Testis (tissue), 3 donors: Measurements from ENCODE around the gene ARSA. TPM values are rescaled to one million over a fixed set of nuclear protein-coding genes. Genes with fewer than 3 reads are reported as not detected.

Source experiments
- DNase-seq: peaks from one replicate; pipeline ENCODE4 v3.0.0-alpha.2; 2019
- H3K27ac ChIP-seq, 2 donors: fragments of 200-600 bp; sonication (generic); one replicate each; pipeline ENCODE4 v1.5.1; 2019
- H3K27me3 ChIP-seq: fragments of 200-600 bp; sonication (generic); one replicate; pipeline ENCODE4 v1.5.1; 2019
- H3K36me3 ChIP-seq: fragments of 200-600 bp; sonication (generic); one replicate; pipeline ENCODE4 v1.5.1; 2017; ENCODE audit warnings: low read depth; ENCODE audit errors: missing control alignments
- H3K4me1 ChIP-seq: fragments of 200-600 bp; sonication (generic); one replicate; pipeline ENCODE4 v1.5.1; 2019
- H3K4me3 ChIP-seq, 2 donors: fragments of 200-600 bp; sonication (generic); one replicate each; pipeline ENCODE4 v1.5.1; 2017 to 2019
- H3K9me3 ChIP-seq: fragments of 200-600 bp; sonication (generic); one replicate; pipeline ENCODE4 v1.5.1; 2017
- POLR2A ChIP-seq: fragments of 450-650 bp; IDR thresholded peaks from one replicate; pipeline ENCODE4 v1.6.1; 2017; ENCODE audit warnings: antibody characterized with exemption, mild to moderate bottlenecking, moderate library complexity
- WGBS, 2 donors: methylation state at CpG; one replicate each; pipeline ENCODE4 v1.1.5; 2018; 5-methylcytosine and 5-hydroxymethylcytosine counted together
- intact Hi-C: fragments of 100-400 bp; cut with DNase I; formaldehyde crosslinking; loops from one replicate; pipeline ENCODE4 v1.15.1; 2023; ENCODE audit warnings: low total_unique reads
- polyA plus RNA-seq: library from polyadenylated mRNA; stranded (reverse); fragments of 350-450 nt; fragmentation: Illumina TruSeq; extraction: RNeasy Lipid Tissue Mini Kit (QIAGEN cat#74804); gene quantifications from one replicate; pipeline ENCODE4 v1.2.3, GENCODE V29; 2014; ENCODE audit warnings: low read depth, low replicate concordance; ENCODE audit not compliant: insufficient read depth
- total RNA-seq, 2 donors: library from RNA; depleted of rRNA; stranded (reverse); fragments of >200 nt; gene quantifications; one replicate each; pipeline ENCODE4 v1.2.3, GENCODE V29; 2016
- TF ChIP-seq, protein P1 (sequence below), 3 experiments: fragments of 450-650 bp in 2 of 3; fragments of 200-600 bp in 1 of 3; sonication (generic) in 1 of 3; IDR thresholded peaks; one replicate each; pipeline ENCODE4 v1.5.1; 2016 to 2019; ENCODE audit warnings: antibody characterized with exemption in 3 of 3, mild to moderate bottlenecking in 2 of 3, moderate library complexity in 1 of 3

The ARSA gene
- total and polyA plus RNA-seq, 3 donors from 2014 or later = 60.9 to 95.9 (median 73.5) TPM

DNA sequence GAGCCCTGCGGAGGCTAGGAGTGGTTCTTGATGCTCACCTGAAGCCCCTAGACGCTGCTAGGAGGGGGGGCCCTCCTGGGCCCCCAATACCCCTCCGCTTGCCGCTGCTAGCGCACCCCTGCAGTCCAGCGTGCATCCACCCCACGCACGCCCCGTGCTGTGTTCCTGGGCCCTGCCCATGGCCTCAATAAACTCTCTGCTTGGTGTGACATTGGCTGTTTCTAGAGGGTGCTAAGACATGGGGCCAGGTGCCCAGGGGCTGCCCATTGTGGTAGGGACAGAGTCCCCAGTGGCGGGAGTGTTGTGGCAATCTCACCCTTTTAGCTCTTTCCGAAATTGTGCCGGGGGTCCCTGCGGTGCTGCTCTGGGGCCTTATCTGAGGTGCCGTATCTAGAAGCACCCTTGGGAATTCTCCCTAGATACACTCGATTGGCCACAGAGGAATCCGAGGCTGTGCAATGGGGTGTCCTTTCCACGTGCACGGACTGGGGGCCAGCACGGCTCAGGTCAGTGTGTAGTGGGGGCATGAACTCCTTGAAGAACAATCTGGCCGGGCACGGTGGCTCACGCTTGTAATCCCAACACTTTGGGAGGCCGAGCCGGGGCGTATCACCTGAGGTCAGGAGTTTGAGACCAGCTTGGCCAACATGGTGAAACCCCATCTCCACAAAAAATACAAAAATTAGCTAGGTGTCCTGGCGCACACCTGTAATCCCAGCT is 16.5 kb downstream of the ARSA start:
- intact Hi-C loops = no loop called here
- no peak for DNase-seq
- Histone ChIP-seq H3K27ac (no peak overlapping the region), H3K4me3 (no peak overlapping the region), H3K27me3 (no peaks in the 10 kb centered on the region), H3K36me3 (no peaks in the 10 kb centered on the region), H3K9me3 (no peaks in the 10 kb centered on the region), H3K4me1 (peaks cover 5% of the 10 kb centered on the region)
- 89 to 93% methylated on average over 25 to 26 of the region's 26 CpGs for WGBS, 2 donors
- TF ChIP-seq POLR2A = no peak
- TF ChIP-seq, protein P1, sequence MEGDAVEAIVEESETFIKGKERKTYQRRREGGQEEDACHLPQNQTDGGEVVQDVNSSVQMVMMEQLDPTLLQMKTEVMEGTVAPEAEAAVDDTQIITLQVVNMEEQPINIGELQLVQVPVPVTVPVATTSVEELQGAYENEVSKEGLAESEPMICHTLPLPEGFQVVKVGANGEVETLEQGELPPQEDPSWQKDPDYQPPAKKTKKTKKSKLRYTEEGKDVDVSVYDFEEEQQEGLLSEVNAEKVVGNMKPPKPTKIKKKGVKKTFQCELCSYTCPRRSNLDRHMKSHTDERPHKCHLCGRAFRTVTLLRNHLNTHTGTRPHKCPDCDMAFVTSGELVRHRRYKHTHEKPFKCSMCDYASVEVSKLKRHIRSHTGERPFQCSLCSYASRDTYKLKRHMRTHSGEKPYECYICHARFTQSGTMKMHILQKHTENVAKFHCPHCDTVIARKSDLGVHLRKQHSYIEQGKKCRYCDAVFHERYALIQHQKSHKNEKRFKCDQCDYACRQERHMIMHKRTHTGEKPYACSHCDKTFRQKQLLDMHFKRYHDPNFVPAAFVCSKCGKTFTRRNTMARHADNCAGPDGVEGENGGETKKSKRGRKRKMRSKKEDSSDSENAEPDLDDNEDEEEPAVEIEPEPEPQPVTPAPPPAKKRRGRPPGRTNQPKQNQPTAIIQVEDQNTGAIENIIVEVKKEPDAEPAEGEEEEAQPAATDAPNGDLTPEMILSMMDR (IDR thresholded peaks at IDR 0.05) = no peak

DNA sequence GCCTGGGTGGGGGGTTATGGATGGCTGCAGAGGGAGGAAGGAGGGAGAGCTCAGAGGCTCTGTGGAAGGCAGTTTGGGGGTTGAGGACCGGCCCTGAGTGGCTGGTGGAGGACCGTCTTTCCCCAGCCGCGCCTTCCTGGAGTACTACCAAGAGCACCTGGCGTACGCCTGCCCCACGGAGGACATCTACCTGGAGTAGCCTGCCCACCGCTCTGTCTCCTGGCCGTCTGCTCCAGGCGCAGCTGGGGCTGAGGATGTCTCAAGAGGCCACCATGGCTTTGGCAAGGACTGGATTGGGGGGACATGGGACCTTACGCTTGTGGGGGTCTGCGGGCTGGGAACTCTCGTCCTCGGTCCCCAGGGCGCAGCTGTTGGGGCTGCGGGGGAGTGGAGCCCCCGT is 17.4 kb downstream of the ARSA start:
- intact Hi-C loops = no loop called here
- Histone ChIP-seq H3K4me1 (peaks cover 5% of the 10 kb centered on the region), H3K27ac (no peak overlapping the region), H3K36me3 (no peaks in the 10 kb centered on the region), H3K27me3 (no peaks in the 10 kb centered on the region), H3K4me3 (no peak overlapping the region), H3K9me3 (no peaks in the 10 kb centered on the region)
- 89 to 97% methylated on average over 7 to 17 of the region's 17 CpGs for WGBS, 2 donors
- TF ChIP-seq, protein P1 (IDR thresholded peaks at IDR 0.05) = no peak
- TF ChIP-seq POLR2A = no peak
- no peak for DNase-seq

- intact Hi-C loops = no loop called here
- Histone ChIP-seq H3K4me1 (peaks cover 5% of the 10 kb centered on the region), H3K4me3 (no peak overlapping the region), H3K27me3 (no peaks in the 10 kb centered on the region), H3K9me3 (no peaks in the 10 kb centered on the region), H3K27ac (no peak overlapping the region), H3K36me3 (no peaks in the 10 kb centered on the region)
- no peak for DNase-seq
- WGBS, 2 donors = 95 to 96% methylated on average over 11 of the region's 11 CpGs
- TF ChIP-seq POLR2A = no peak
- TF ChIP-seq, protein P1 (IDR thresholded peaks at IDR 0.05) = no peak
These were observed 17.9 kb downstream of the ARSA start for GRCh38 chr22:50610041-50610451.

DNA sequence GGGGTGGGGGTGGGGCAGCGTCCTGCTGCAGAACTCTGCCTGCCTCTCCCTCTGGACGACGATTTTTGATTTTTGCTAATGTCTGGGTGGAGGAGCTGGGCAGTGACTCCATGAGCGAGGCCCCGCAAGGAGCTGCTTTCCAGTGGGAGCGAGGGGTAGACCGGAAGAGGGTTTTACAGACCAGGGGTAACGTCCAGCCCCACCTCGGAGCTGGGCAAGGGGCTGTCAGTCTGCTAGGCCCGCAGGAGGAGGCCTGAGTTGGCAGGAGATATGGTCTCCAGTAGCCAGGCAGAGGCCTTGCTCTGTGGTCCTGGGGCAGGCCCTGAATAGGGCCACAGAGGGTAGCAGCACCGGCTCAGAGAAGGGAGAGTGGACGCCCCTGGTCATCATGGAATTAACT is 18.4 kb downstream of the ARSA start:
- intact Hi-C loops = no loop called here
- H3K4me1 ChIP-seq = peaks cover 5% of the 10 kb centered on the region

More for the DNA sequence above, 18.4 kb downstream of the ARSA start:
- DNase-seq = no peak
- Histone ChIP-seq H3K27ac (no peak overlapping the region), H3K27me3 (no peaks in the 10 kb centered on the region), H3K9me3 (no peaks in the 10 kb centered on the region), H3K36me3 (no peaks in the 10 kb centered on the region), H3K4me3 (no peak overlapping the region)
- TF ChIP-seq POLR2A = no peak
- TF ChIP-seq, protein P1 (IDR thresholded peaks at IDR 0.05) = no peak
- WGBS, 2 donors = 83 to 86% methylated on average over 5 to 12 of the region's 12 CpGs
